ENCODE measurements around the gene TRA2B. TPM values are rescaled to one million over a fixed set of nuclear protein-coding genes. Genes with fewer than 3 reads are reported as not detected.
"Not testable (repeated sequence)": the region's sequence is repeated elsewhere in the genome, so short reads cannot be mapped to it uniquely, and the experiment has no call there.

Gene TRA2B
- total RNA-seq, 4 donors from 2014 or later: 162 to 237 (median 202) TPM

DNA sequence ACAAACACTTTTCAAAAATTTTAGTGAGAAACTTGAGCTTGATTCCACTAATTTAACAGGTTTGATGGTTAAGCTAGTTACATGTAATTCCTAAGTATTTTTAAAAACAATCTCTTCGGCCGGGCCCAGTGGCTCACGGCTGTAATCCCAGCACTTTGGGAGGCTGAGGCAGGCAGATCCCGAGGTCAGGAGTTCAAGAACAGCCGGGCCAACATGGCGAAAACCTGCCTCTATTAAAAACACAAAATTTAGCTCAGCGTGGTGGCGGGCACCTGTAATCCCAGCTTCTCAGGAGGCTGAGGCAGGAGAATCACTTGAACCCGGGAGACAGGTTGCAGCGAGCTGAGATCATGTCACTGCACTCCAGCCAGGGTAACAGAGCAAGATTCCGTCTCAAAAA lies 25.3 kb downstream of the TRA2B start:
- no peak for DNase-seq
- Histone ChIP-seq H3K27me3 (no peaks in the 10 kb centered on the region), H3K4me1 (no peaks in the 10 kb centered on the region), H3K36me3 (peaks cover 35 to 38% of the 10 kb centered on the region in 2 donors), H3K27ac (no peak overlapping the region), H3K9me3 (no peaks in the 10 kb centered on the region), H3K4me3 (replicated peaks in 1 of 3) (no peak overlapping the region)
- TF ChIP-seq, protein P1, sequence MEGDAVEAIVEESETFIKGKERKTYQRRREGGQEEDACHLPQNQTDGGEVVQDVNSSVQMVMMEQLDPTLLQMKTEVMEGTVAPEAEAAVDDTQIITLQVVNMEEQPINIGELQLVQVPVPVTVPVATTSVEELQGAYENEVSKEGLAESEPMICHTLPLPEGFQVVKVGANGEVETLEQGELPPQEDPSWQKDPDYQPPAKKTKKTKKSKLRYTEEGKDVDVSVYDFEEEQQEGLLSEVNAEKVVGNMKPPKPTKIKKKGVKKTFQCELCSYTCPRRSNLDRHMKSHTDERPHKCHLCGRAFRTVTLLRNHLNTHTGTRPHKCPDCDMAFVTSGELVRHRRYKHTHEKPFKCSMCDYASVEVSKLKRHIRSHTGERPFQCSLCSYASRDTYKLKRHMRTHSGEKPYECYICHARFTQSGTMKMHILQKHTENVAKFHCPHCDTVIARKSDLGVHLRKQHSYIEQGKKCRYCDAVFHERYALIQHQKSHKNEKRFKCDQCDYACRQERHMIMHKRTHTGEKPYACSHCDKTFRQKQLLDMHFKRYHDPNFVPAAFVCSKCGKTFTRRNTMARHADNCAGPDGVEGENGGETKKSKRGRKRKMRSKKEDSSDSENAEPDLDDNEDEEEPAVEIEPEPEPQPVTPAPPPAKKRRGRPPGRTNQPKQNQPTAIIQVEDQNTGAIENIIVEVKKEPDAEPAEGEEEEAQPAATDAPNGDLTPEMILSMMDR (IDR thresholded peaks at IDR 0.05): no peak
- TF ChIP-seq POLR2A (IDR thresholded peaks at IDR 0.05): no peak
- intact Hi-C loops (cut with DNase I): no loop called here
- WGBS, 2 donors: 90 to 91% methylated on average over 11 of the region's 11 CpGs

DNA sequence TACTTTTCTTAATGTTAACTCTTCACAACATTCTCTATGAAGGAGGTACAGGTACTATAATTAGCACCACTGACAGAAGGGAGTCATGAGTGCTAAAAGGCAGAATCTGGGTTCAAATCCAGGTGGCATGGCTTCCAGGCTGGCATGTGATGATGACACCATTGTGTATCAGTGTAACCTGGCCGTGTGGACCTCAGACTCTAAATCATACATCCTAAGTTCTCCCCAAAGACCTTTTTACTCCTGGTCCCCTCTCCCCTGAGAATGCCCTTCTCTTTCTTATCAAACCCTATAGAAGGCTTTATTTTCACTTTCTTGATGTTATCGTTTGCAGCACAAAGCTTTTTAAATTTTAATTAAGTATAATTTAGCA lies 26.8 kb downstream of the TRA2B start:
- 37 to 51% methylated on average over 2 of the region's 2 CpGs for WGBS, 2 donors
- peaks cover 20 to 23% of the 10 kb centered on the region in 2 donors for H3K36me3 ChIP-seq
- H3K9me3 ChIP-seq; H3K4me3 ChIP-seq (replicated peaks in 1 of 3); H3K27ac ChIP-seq; H3K4me1 ChIP-seq; DNase-seq; intact Hi-C loops (cut with DNase I); H3K27me3 ChIP-seq: not testable (repeated sequence)

DNA sequence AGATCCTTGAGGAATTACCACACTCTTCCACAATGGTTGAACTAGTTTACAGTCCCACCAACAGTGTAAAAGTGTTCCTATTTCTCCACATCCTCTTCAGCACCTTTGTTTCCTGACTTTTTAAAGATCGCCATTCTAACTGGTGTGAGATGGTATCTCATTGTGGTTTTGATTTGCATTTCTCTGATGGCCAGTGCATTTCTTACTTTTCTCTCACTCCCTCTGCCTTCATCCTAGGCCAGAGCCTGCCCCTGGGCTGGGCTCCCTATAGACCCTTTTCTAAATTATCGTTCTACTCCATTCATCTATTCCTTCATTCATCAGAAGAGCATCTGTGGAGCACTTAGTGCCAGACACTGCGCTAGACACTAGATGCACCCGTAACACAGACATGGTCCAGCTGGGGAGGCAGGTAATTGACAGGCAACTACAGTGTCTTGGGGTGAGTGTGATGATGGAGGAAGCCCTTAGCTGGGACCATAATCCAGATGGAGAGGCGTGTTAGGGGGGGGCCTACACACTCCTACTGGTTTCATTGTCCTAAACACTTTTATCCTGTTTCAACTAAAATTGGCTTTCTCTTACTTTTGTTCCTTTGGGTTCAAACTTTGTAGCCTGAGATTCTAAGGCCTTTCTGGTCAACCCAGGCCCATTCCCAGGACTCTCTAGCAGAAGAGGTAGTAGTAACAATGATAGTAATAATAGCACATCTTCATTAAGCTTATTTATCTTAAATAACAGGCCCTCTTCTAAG lies 27.3 kb downstream of the TRA2B start:
- H3K4me3 ChIP-seq (replicated peaks in 1 of 3); H3K4me1 ChIP-seq; intact Hi-C loops (cut with DNase I); H3K27ac ChIP-seq; DNase-seq; H3K27me3 ChIP-seq; H3K9me3 ChIP-seq: not testable (repeated sequence)
- 78 to 86% methylated on average over 5 of the region's 5 CpGs for WGBS, 2 donors
- peaks cover 14 to 19% of the 10 kb centered on the region in 2 donors for H3K36me3 ChIP-seq

DNA sequence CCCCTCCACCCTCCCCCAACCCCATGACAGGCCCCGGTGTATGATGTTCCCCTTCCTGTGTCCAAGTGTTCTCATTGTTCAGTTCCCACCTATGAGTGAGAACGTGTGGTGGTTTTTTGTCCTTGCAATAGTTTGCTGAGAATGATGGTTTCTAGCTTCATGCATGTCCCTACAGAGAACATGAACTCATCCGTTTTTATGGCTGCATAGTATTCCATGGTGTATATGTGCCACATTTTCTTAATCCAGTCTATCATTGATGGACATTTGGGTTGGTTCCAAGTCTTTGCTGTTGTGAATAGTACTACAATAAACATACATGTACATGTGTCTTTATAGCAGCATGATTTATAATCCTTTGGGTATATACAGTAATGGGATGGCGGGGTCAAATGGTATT lies 27.9 kb downstream of the TRA2B start:
- WGBS, 2 donors: 64 to 79% methylated on average over 4 of the region's 4 CpGs
- intact Hi-C loops (cut with DNase I); H3K4me3 ChIP-seq (replicated peaks in 1 of 3); H3K9me3 ChIP-seq; H3K27ac ChIP-seq; DNase-seq; H3K4me1 ChIP-seq; H3K27me3 ChIP-seq: not testable (repeated sequence)
- peaks cover 9 to 13% of the 10 kb centered on the region in 2 donors for H3K36me3 ChIP-seq

DNA sequence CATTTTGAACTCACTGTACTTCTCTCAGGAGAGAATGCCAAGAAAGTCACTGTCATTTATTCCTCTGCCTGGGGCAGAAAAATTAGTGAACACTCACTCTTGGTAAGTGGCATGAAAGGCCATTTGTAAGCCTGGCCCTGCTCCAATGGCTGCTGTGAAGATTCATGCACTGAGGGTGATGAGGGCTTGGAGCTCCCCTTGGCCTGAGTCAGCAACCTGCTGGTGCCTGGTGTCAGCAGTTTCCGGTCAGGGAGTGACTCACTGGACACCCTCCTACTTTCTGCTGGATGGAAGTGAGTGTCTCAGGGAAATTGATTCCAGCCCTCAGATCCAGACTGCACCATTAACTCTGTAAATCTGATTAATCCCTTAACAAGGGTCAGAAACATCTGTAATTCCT lies 37.6 kb downstream of the TRA2B start:
- no peaks in the 10 kb centered on the region for H3K36me3 ChIP-seq
- WGBS, 2 donors: 0 to 33% methylated on average over 1 of the region's 1 CpG
- H3K4me1 ChIP-seq: no peaks in the 10 kb centered on the region
- TF ChIP-seq, protein P1 (IDR thresholded peaks at IDR 0.05): no peak
- no peak for TF ChIP-seq POLR2A (IDR thresholded peaks at IDR 0.05)
- no peaks in the 10 kb centered on the region for H3K27me3 ChIP-seq
- no peaks in the 10 kb centered on the region for H3K9me3 ChIP-seq
- DNase-seq: peak; percentile 82 to 83
- no peak overlapping the region for H3K4me3 ChIP-seq (replicated peaks in 1 of 3)
- H3K27ac ChIP-seq: no peak overlapping the region
- intact Hi-C loops (cut with DNase I): no loop called here

DNA sequence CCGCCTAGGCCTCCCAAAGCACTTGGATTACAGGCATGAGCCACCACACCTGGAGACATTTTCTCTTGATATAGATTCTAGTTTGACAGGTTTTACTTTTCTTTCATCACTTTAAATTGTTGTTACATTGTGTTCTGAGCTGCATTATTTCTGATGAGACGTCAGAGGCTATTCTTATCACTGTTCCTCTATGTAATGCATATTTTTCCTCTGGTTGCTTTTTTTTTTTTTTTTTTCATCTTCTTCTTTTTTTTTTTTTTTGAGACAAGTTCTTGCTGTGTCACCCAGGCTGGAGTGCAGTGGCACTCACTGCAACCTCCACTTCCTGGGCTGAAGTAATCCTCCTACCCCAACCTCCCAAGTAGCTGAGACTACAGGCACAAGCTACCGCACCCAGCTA lies 41.2 kb downstream of the TRA2B start:
- 87 to 88% methylated on average over 3 of the region's 3 CpGs for WGBS, 2 donors
- Histone ChIP-seq H3K9me3 (no peaks in the 10 kb centered on the region), H3K4me1 (no peaks in the 10 kb centered on the region), H3K27me3 (no peaks in the 10 kb centered on the region), H3K4me3 (replicated peaks in 1 of 3) (no peak overlapping the region), H3K27ac (no peak overlapping the region), H3K36me3 (no peaks in the 10 kb centered on the region)
- no peak for TF ChIP-seq POLR2A (IDR thresholded peaks at IDR 0.05)
- TF ChIP-seq, protein P1 (IDR thresholded peaks at IDR 0.05): no peak
- intact Hi-C loops (cut with DNase I): no loop called here
- DNase-seq: no peak

Data from thyroid gland (tissue), 4 donors.